Measurements from ENCODE around the gene CFAP54.

CFAP54 gene

GRCh38 chr12:96806272-96806671 is 316.9 kb downstream of the CFAP54 start:
- H3K4me3 ChIP-seq (replicated peaks; ENCODE audit: low read depth, low read length) = no peak overlapping the region
- DNase-seq (ENCODE audit: extremely low read depth, insufficient read length) = no peak
- TF ChIP-seq CTCF (IDR thresholded peaks at IDR 0.05; ENCODE audit: insufficient read depth, low read length, poor library complexity, severe bottlenecking) = no peak
- no peaks in the 10 kb centered on the region for H3K36me3 ChIP-seq (ENCODE audit: control insufficient read depth, insufficient read depth, low read length)
- no peaks in the 10 kb centered on the region; the same call in 1 of the 2 replicates for H3K27me3 ChIP-seq (replicated peaks; ENCODE audit: control insufficient read depth, insufficient read depth, low read length)

- no peak for DNase-seq (ENCODE audit: extremely low read depth, insufficient read length)
- H3K36me3 ChIP-seq (ENCODE audit: control insufficient read depth, insufficient read depth, low read length) = no peaks in the 10 kb centered on the region
- no peak for TF ChIP-seq CTCF (IDR thresholded peaks at IDR 0.05; ENCODE audit: insufficient read depth, low read length, poor library complexity, severe bottlenecking)
These were observed 318.4 kb downstream of the CFAP54 start for GRCh38 chr12:96807741-96808140.

GRCh38 chr12:96808587-96808986 is 319.2 kb downstream of the CFAP54 start:
- TF ChIP-seq CTCF (IDR thresholded peaks at IDR 0.05; ENCODE audit: insufficient read depth, low read length, poor library complexity, severe bottlenecking) = no peak
- no peaks in the 10 kb centered on the region for H3K36me3 ChIP-seq (ENCODE audit: control insufficient read depth, insufficient read depth, low read length)
- no peak overlapping the region for H3K4me3 ChIP-seq (replicated peaks; ENCODE audit: low read depth, low read length)
- no peak for DNase-seq (ENCODE audit: extremely low read depth, insufficient read length)
- no peaks in the 10 kb centered on the region; the same call in 1 of the 2 replicates for H3K27me3 ChIP-seq (replicated peaks; ENCODE audit: control insufficient read depth, insufficient read depth, low read length)

More at GRCh38 chr12:96807741-96808140, 318.4 kb downstream of the CFAP54 start:
- no peaks in the 10 kb centered on the region; the same call in 1 of the 2 replicates for H3K27me3 ChIP-seq (replicated peaks; ENCODE audit: control insufficient read depth, insufficient read depth, low read length)
- no peak overlapping the region for H3K4me3 ChIP-seq (replicated peaks; ENCODE audit: low read depth, low read length)

GRCh38 chr12:96809522-96809921 is 320.1 kb downstream of the CFAP54 start:
- Histone ChIP-seq H3K27me3 (replicated peaks; ENCODE audit: control insufficient read depth, insufficient read depth, low read length) (no peaks in the 10 kb centered on the region; the same call in 1 of the 2 replicates), H3K4me3 (replicated peaks; ENCODE audit: low read depth, low read length) (no peak overlapping the region)
- TF ChIP-seq CTCF (IDR thresholded peaks at IDR 0.05; ENCODE audit: insufficient read depth, low read length, poor library complexity, severe bottlenecking) = no peak

GRCh38 chr12:96810057-96810456 is 320.7 kb downstream of the CFAP54 start:
- no peak for DNase-seq (ENCODE audit: extremely low read depth, insufficient read length)
- no peak for TF ChIP-seq CTCF (IDR thresholded peaks at IDR 0.05; ENCODE audit: insufficient read depth, low read length, poor library complexity, severe bottlenecking)
- Histone ChIP-seq H3K4me3 (replicated peaks; ENCODE audit: low read depth, low read length) (no peak overlapping the region), H3K27me3 (replicated peaks; ENCODE audit: control insufficient read depth, insufficient read depth, low read length) (no peaks in the 10 kb centered on the region; the same call in 1 of the 2 replicates), H3K36me3 (ENCODE audit: control insufficient read depth, insufficient read depth, low read length) (no peaks in the 10 kb centered on the region)

More at GRCh38 chr12:96809522-96809921, 320.1 kb downstream of the CFAP54 start:
- H3K36me3 ChIP-seq (ENCODE audit: control insufficient read depth, insufficient read depth, low read length) = no peaks in the 10 kb centered on the region
- DNase-seq (ENCODE audit: extremely low read depth, insufficient read length) = no peak

GRCh38 chr12:96810477-96810876 is 321.1 kb downstream of the CFAP54 start:
- TF ChIP-seq CTCF (IDR thresholded peaks at IDR 0.05; ENCODE audit: insufficient read depth, low read length, poor library complexity, severe bottlenecking) = no peak
- Histone ChIP-seq H3K36me3 (ENCODE audit: control insufficient read depth, insufficient read depth, low read length) (no peaks in the 10 kb centered on the region), H3K27me3 (replicated peaks; ENCODE audit: control insufficient read depth, insufficient read depth, low read length) (no peaks in the 10 kb centered on the region; the same call in 1 of the 2 replicates), H3K4me3 (replicated peaks; ENCODE audit: low read depth, low read length) (no peak overlapping the region)
- DNase-seq (ENCODE audit: extremely low read depth, insufficient read length) = no peak

All from GM06990 (cell line).